ENCODE measurements around the gene LRRC18.

The LRRC18 gene

GRCh38 chr10:48976196-48976595 is 36.6 kb upstream of the LRRC18 start:
- peak; percentile 13 for DNase-seq (ENCODE audit: low read depth)
- TF ChIP-seq, protein P1, sequence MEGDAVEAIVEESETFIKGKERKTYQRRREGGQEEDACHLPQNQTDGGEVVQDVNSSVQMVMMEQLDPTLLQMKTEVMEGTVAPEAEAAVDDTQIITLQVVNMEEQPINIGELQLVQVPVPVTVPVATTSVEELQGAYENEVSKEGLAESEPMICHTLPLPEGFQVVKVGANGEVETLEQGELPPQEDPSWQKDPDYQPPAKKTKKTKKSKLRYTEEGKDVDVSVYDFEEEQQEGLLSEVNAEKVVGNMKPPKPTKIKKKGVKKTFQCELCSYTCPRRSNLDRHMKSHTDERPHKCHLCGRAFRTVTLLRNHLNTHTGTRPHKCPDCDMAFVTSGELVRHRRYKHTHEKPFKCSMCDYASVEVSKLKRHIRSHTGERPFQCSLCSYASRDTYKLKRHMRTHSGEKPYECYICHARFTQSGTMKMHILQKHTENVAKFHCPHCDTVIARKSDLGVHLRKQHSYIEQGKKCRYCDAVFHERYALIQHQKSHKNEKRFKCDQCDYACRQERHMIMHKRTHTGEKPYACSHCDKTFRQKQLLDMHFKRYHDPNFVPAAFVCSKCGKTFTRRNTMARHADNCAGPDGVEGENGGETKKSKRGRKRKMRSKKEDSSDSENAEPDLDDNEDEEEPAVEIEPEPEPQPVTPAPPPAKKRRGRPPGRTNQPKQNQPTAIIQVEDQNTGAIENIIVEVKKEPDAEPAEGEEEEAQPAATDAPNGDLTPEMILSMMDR (IDR thresholded peaks at IDR 0.05; ENCODE audit: insufficient read depth, low read depth, low read length, missing control alignments): peak; percentile 17
- H3K4me3 ChIP-seq (ENCODE audit: low read length): no peak overlapping the region

DNA sequence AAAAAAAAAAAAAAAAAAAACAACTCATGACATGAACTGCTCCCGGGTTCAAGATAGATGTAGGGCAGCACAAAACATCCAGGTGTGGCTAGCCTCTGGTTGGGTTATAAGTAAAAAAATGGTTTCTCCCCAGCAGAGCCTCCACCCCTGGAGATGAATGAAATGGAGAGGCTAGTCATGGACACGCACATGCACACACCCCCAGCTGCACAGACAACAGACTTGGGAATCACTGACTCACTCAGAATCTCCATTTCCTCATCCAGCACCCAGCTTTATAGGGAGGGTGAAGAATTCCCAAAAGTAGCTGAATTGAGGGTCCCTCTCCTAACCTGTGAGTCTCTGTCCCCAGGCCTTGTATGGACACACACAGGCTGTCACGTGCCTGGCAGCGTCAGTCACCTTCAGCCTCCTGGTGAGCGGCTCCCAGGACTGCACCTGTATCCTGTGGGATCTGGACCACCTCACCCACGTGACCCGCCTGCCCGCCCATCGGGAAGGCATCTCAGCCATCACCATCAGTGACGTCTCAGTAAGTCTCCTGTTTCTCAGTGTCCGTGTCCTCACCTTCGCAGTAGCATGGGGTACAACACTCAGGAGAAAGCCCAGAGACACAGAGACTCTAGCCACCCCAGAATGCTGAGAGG is 35.0 kb upstream of the LRRC18 start:
- TF ChIP-seq, protein P1 (IDR thresholded peaks at IDR 0.05; ENCODE audit: insufficient read depth, low read depth, low read length, missing control alignments): no peak
- H3K4me3 ChIP-seq (ENCODE audit: low read length): no peak overlapping the region
- DNase-seq (ENCODE audit: low read depth): no peak

- no peak overlapping the region for H3K4me3 ChIP-seq (ENCODE audit: low read length)
- DNase-seq (ENCODE audit: low read depth): no peak
- TF ChIP-seq, protein P1 (IDR thresholded peaks at IDR 0.05; ENCODE audit: insufficient read depth, low read depth, low read length, missing control alignments): no peak
Measured at GRCh38 chr10:48973065-48973464, 33.4 kb upstream of the LRRC18 start.

- H3K4me3 ChIP-seq (ENCODE audit: low read length): no peak overlapping the region
- TF ChIP-seq, protein P1 (IDR thresholded peaks at IDR 0.05; ENCODE audit: insufficient read depth, low read depth, low read length, missing control alignments): no peak
- no peak for DNase-seq (ENCODE audit: low read depth)
Measured at GRCh38 chr10:48970654-48971053, 31.0 kb upstream of the LRRC18 start.

DNA sequence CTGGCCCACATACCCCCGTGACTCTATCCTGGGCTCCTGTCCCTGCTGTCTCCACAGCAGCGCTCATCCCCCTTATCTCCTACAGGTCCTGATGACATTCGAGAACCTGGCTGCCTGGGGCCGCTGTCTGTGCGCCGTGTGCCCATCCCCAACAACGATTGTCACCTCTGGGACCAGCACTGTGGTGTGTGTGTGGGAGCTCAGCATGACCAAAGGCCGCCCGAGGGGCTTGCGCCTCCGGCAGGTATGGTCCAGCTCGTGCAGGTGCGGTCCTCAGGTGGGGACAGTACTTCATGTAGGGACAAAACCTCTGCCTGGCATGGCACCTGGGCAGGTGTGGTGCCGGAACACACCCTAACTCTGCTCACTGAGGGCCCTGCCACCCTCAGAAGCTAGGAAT is 30.4 kb upstream of the LRRC18 start:
- no peak overlapping the region for H3K4me3 ChIP-seq (ENCODE audit: low read length)
- no peak for DNase-seq (ENCODE audit: low read depth)
- TF ChIP-seq, protein P1 (IDR thresholded peaks at IDR 0.05; ENCODE audit: insufficient read depth, low read depth, low read length, missing control alignments): no peak

- TF ChIP-seq, protein P1 (IDR thresholded peaks at IDR 0.05; ENCODE audit: insufficient read depth, low read depth, low read length, missing control alignments): no peak
- H3K4me3 ChIP-seq (ENCODE audit: low read length): no peak overlapping the region
- no peak for DNase-seq (ENCODE audit: low read depth)
Measured at GRCh38 chr10:48968036-48968435, 28.4 kb upstream of the LRRC18 start.

- no peak overlapping the region for H3K4me3 ChIP-seq (ENCODE audit: low read length)
- TF ChIP-seq, protein P1 (IDR thresholded peaks at IDR 0.05; ENCODE audit: insufficient read depth, low read depth, low read length, missing control alignments): no peak
- no peak for DNase-seq (ENCODE audit: low read depth)
Measured at GRCh38 chr10:48965460-48965859, 25.8 kb upstream of the LRRC18 start.

All from epithelial cell of esophagus (primary cell).